ENCODE measurements around the gene HCN1. TPM values are rescaled to one million over a fixed set of nuclear protein-coding genes. Genes with fewer than 3 reads are reported as not detected.
"Not testable (repeated sequence)": the region's sequence is repeated elsewhere in the genome, so short reads cannot be mapped to it uniquely, and the experiment has no call there.

Gene HCN1
- total RNA-seq, 1 donor from 2014 or later = 0.21 TPM

DNA sequence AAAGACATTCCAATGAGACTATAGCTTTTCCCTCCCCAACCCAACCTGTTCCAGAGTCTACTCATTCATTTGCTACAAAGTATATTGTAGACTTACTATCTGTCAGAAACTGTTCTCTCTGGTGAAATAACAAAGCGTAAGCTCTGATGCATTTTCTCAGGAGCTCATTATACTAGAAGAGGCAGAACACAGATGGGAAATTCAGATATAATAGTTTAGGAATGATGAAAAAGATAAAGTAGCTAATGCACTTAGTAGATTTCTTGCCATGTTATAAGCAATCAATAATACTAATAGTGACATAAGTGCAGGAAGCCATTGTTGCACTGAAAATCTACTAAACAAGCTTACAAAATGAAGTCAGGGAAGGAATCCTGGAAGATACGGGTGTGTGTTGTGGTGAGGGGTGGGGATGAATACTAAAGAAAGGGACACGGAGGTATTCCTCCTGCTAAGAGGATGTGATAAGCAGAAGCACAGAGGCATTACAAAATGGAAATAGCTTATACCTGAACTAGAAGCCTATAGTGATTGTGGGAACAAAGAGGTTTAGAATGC is 78.2 kb downstream of the HCN1 start:
- DNase-seq = no peak

DNA sequence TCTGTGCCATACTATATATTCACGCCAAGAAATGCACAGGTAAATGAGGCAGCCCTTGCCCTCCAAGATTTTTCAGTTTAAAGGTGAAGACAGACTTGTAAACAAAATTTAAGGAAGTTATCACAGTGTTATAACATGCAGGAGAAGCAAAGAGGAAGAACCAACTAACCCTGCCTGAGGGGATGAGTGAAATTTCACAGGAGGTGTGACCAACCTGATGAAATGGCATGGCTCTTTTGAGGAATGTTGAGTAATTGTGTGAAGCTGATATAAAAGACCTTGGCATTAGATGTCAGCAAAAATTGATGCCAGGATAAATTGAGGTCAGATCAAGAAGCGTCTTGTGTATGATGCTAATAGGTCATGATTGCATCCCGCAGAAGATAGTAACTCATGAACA is 86.5 kb downstream of the HCN1 start:
- no peak for DNase-seq

DNA sequence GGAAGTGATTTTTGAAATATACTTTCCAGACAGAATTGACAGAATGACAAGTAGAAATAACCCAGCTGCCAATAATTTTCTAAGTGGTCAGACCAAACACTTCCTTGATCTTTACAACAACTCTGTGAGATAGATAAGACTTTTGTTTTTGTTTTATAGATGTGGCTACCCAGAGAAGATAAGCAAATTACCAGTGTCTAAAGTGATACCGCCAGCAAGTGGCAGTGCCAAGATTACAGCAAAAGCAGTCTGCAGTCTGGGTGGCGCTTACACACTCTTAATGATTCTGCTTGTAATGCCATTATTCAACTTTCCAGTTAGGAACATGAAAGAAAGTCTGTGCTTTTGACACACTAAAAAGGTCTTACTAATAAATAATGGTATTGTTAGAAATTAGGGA is 92.1 kb downstream of the HCN1 start:
- DNase-seq = no peak

DNA sequence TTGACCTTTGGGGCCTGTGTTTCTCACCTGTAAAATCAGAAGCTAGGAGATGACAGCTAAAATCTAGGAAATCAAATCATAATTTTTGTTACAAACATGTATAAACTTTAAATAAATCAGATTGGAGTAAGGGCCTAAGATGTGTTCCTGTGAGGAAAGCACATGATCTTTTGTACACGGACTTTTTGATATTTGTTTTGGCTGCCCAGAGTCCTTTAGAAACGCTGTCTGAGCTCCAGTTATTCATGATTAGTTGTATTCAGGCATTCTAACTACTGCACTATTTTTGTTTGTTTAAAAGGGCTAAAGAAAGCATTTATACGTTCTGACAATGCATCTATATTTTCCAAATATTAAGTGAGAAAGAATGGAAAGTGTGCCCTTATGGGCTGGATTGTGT is 94.8 kb downstream of the HCN1 start:
- no peak for DNase-seq

DNA sequence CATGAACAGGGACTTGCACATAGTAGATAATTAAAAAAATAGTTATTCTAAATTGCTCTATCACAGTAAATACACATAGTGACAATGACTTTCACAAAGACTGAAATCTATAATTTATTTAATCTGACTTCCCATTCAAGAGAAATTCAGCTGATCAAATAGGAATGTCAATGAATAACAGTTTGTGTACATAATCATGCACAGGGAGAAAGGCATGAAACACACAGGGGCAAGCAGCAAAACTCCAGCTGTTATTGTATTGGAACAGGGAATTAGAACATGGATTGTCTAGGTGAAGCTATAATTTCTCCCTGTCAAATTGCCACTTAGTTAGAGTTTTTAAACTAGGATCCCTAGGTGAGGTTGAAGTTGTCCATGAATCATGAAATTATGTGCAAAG is 99.9 kb downstream of the HCN1 start:
- no peak for DNase-seq

DNA sequence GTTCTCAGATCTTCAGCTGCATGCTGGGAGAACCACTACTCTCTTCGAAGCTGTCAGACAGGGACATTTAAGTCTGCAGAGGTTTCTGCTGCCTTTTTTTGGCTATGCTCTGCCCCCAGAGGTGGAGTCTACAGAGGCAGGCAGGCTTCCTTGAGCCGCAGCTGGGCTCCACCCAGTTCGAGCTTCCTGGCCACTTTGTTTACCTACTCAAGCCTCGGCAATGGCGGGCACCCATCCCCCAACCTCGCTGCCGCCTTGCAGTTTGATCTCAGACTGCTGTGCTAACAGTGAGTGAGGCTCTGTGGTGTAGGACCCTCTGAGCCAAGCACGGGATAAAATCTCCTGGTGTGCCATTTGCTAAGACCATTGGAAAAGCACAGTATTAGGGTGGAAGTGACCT is 110.2 kb downstream of the HCN1 start:
- DNase-seq = not testable (repeated sequence)

DNA sequence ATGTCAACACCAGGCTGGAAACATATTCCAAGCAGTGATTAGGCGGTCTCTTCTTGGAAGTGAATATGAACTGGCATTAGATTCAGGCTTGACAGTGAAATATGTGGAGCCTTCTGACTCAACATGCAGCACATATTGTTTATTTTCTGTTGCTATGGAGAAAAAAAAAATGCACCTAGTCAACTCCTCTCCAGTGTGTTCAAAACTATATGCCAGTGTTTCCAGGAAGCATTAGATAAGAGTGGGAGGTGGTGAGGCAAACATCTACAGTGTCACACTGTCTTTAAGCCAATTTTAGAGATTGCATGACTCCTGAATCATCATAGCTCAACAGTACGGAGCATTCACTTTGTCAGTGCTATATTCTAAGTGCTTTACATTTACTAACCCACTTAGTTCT is 117.9 kb downstream of the HCN1 start:
- DNase-seq = no peak

DNA sequence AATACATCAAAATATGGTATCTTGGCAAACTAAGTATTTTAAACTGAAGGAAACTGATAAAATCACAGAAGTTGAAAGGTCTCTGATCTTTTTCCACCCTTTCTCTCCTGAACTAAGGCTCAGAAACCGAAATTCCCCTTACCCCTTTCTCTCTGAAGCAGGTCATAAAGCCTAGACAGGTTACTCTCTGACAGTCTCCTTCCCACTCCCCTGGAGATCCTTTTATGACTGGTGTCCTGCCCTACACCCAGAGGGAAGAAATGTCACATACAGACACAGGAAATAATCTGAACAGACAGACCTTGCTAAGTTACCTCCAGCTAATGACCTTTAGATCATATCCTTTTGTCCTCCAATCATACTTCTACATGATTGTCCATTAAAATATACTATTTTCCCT is 127.4 kb downstream of the HCN1 start:
- no peak for DNase-seq

DNA sequence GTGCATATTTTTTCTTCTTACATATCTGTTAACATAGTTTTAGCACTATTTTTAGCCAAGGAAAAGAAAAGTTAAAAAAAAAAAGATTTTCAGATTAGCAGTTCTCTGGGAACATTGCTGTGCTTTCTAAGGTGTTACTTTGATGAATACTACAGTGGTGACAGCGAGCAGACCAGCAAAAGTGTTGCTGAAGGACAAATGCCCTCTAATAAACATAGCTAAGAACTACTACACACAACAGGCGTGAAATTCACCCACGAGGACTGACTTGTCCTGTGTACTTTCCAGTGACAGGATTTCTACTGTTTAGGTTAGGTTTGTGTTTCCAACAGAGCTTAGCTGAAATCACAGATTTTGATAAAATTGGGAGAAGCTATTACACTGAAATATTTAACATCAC is 153.8 kb downstream of the HCN1 start:
- no peak for DNase-seq

DNA sequence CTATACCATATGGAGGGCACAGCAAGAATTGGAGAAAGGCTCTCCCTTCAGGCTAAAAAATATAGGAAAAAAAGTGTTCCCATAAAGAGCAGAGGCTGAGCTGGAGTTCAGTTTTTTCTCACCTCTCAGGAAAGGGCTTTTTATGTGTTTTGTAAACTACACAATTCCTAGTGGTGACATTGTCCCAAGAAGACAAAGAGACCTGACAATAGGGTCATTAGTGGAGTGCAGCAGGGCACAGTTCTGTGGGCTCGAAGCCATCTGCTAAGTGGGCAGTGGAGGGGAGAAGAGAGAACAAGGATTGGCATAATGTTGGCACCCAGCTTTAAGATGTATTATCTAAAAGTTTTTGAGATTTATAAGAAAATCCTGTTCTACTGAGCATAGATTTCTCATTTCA is 162.5 kb downstream of the HCN1 start:
- no peak for DNase-seq

DNA sequence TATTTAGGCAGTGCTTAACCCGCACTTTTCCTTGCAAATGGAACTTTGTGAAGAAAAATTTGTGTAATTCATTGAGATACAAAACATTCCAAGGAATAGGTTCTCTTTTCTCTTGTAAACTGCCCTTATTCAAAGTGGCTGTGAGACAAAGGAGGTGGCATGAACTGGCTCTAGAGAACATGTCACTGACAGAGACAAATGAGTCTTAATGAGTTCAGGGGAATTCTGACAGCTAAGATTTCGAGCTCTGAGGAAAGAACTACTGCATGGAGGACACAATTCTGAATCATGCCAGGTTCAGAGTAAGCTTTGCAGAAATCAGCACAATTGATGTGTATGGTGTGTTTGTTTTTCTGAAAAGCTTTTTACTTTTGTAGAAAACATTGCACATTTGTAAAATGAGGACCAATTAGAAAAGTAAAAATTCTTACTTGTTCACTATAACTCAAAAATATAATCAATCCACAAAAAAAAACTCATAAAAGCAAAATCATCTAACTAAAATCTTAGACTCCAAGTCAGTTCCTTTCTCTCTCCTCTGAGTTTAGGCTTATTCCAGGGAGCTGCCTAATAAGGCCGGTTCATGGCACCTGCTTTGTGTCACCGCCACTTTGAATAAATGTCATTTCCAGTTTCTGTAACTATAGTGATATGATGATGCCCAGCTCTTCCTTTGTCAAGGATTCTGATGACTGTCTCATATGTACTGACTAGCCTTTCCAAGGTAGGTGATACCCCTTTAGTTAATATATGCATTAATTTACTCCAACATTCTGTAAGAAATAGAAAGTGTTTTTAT is 163.2 kb downstream of the HCN1 start:
- no peak for DNase-seq

DNA sequence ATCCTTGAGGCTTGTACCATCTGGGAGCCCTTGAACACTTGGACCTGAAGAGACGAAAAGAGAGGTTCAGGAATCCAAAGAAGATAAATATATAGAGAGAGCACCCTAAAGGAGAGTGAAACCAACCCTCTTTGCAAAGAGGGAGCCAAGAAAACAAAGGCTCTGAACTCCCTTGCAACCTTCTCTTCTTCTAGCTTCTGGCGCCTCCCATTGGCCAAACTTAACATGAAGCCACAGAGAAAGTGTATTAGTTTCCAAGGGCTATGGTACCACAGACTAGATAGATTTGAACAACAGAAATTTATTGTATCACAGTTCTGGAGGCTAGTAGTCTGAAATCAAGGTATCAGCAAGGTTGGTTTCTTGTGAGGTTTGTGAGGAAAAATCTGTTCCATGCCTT is 175.1 kb downstream of the HCN1 start:
- peak; percentile 56 for DNase-seq

DNA sequence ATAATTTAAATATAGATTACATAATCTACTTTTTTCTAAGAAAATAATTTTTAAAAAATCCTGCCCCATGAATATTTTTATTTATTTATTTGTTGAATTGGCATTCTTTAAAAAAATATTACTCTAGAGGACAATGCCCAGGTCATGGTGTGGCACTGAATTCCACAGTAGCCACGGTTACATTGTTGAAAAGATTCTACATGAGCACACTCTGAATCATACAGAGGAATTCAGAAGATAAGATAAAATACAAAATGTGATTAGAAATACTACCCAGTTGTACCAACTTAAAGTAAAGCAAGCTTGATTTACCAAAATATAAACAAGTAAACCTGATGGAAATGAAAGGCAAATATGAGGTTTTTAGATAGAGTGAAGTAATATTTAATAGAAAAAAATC is 183.7 kb downstream of the HCN1 start:
- DNase-seq = no peak

DNA sequence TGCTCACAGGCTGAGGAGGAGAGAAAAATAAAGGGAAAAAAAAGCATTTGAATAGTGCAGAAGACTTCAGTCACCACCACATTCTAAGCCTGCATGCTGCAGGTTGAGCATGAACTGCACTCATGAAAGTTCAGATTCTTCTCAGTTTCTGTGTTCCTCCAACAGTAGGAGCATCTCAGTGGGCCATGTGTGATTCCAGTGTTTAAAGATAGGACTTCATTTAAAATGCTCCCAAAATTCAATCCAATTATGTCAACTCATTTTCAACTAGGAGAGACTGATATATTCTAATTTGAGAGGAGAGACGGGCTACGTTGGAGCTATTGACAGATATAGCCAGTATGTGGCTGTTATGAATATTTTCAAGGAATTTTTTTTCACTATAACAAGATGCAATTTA is 186.8 kb downstream of the HCN1 start:
- DNase-seq = no peak

DNA sequence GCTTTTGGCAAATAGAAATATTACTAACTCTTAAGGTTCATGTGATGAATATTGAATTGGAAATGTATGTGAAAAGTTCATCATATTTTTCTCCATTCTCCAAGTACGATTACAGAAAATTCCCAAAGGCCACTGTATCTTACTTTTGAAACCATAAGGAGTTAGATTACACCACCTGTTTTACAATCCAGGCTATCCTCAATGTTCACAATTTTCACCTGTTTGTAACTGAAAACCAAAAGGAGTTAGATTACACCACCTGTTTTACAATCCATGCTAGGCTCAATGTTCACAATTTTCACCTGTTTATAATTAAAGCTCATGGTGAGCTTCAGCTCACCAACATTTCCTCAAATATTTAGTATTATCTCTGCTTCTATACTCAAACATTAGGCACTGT is 188.0 kb downstream of the HCN1 start:
- DNase-seq = peak; percentile 53

DNA sequence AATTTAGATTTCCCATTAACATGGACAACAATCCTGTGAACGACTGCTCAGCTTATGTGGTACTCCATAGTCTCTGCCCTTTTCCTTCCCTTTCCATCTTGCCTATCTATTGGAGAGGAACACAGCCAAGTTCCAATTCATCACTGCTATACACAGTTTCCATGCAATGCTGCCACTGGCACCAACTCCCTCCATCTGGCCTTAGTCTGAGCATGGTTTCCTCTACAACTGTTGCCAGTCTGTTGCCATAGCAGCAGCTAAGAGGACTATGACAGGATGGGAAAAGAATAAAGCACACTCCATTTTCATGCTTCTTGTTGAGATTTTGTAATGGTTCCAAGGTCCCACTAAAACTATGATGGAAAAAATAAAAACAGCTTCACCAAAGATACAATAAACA is 189.0 kb downstream of the HCN1 start:
- DNase-seq = peak; percentile 87

DNA sequence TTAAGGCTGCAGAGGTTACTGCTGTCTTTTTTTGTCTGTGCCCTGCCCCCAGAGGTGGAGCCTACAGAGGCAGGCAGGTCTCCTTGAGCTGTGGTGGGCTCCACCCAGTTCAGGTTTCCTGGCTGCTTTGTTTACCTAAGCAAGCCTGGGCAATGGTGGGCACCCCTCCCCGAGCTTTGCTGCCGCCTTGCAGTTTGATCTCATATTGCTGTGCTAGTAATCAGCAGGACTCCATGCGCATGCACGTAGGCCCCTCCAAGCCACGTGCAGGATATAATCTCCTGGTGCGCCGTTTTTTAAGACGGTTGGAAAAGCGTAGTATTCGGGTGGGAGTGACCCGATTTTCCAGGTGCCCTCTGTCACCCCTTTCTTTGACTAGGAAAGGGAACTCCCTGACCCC is 197.2 kb downstream of the HCN1 start:
- not testable (repeated sequence) for DNase-seq

DNA sequence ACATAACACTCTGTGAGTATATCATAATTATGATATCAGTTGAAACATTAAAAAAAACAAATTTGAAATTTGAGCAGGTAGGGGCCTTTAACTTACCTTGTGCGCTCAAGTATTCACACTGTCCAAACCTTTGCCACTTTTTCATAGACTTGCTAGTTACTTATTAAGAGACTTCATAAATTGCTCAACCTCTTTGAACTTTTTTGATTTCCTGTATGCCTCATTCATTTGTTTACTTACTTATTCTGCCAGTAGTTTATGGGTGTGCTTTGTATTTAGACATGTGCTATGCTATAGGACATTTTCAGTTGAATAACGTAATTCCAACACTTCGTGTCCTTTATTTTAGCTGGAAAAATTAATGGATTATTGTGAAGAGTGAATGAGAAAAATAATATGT is 204.8 kb downstream of the HCN1 start:
- no peak for DNase-seq

DNA sequence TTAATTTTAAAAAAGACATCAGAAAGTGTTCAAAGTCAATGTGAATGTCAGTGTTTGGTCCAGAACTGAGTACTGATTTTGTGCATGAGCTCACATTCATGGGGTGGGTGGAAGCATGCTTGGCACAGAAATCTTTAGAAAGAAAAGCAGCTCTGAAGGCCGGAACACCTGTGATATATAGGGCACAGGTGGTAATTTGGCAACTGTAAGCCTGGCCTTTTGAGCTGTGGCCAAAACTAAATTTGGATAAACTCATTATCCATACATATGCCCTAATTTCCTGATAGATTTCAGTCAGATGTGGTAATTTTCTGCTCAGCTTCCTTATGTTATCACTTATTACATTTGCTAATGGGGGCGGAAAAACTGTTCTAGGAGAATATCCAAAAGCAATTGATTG is 211.4 kb downstream of the HCN1 start:
- no peak for DNase-seq

DNA sequence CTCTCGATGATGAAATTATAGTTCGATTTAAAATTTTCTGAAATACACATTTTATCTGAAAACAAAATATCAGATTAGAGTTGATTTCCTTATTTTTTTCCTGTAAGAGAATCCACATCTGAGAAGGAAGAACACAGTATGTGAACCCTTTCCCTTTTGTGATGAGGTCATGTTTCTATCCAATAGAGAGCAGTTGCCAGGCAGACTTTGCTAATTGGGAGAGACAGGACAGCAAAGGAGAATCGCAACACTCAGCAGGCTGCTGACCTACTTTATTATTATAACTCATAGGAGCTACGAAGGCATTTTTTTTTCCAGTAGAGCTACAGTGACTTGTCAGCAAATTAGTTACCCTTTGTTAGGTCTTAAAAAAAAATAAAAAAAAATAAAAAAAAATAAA is 242.1 kb downstream of the HCN1 start:
- peak; percentile 67 for DNase-seq

DNA sequence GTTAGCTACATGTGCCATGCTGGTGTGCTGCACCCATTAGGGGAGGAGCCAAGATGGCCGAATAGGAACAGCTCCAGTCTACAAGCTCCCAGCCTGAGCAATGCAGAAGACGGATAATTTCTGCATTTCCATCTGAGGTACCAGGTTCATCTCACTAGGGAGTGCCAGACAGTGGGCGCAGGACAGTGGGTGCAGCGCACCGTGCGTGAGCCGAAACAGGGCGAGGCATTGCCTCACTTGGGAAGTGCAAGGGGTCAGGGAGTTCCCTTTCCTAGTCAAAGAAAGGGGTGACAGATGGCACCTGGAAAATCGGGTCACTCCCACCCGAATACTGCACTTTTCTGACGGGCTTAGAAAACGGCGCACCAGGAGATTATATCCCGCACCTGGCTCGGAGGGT is 251.3 kb downstream of the HCN1 start:
- DNase-seq = not testable (repeated sequence)

DNA sequence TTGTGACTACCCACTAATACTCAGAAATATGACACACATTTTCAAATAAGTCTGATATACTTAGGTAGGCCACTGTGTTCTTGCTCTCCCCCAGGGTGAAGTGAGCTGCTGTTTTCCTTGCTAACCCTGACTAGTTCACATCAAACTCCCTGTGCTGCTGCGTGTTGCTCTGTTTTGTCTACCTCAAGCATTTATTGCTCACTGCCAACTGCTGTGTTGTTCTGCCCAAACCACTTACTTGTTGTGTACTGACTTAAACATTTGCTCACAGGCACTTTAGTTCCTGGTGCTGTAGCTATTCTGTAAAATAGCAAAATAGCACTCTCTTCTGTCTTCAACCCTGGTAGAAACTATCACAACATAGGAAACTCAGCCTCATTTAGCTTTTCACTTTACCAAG is 255.7 kb downstream of the HCN1 start:
- DNase-seq = no peak

DNA sequence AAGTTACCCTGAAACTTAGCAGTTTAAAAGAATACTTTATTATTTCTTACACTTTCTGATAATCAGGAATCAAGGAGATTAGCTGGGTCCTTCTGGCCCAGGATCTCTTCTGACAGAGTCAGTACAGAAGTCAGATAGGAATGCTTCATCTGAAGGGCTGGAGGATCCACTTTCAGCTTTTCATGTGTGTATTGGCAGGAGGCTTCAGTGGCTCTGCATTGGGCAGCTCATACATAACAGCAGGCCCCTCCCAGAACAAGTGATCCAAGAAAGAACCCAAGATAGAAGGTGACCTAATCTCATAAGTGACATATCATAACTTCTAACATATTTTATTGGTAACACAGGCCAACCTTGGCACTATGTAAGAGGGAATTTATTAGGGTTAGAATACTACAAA is 258.4 kb downstream of the HCN1 start:
- peak; percentile 54 for DNase-seq

DNA sequence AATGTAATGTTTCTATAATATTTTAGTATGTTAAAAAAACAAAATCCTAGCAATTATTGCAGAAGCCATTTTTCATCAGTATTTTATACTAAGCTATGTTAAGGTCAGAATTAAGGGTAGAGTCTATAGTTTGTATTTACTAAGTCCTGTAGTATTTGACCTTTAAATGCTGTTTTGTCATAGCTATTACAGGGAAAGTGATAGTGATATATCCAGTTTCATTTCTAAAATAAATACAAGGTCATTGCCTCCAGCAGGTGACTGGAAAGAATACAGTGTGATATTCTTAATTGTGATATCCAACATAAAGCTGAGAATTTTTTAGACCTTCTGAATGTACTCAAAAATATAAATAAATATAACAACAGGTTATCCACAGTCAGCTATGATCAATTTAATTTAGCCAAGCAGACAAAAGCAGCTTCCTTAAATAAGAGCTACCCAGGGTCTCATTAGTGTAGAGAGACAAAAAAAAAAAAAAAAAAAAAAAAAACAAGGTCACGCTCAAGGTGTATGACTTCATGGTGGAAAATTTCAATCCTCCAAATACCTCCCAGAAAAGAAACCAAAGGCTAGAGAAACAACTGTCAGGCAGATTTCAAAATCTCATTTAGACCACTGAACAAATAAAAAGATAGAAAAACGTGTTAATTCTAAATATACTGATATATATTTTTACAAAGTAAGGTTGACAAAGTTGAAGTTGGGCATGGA is 278.7 kb downstream of the HCN1 start:
- no peak for DNase-seq
